Measurements from ENCODE around the gene TSPAN4. TPM values are rescaled to one million over a fixed set of nuclear protein-coding genes. Genes with fewer than 3 reads are reported as not detected.

The TSPAN4 gene
- total RNA-seq, 1 donor from 2014 or later: 69.2 TPM

- H3K27me3 Mint-ChIP-seq (ENCODE audit: low read depth): no peaks in the 10 kb centered on the region
- H3K36me3 Mint-ChIP-seq (ENCODE audit: low read depth): peaks cover 16% of the 10 kb centered on the region
- peak overlapping the region; percentile 85 for H3K4me3 Mint-ChIP-seq (ENCODE audit: unreplicated experiment)
- no peaks in the 10 kb centered on the region for H3K9me3 Mint-ChIP-seq (ENCODE audit: low read depth)
- no peak for DNase-seq (ENCODE audit: low spot score)
- TF ChIP-seq CTCF (IDR thresholded peaks at IDR 0.05): peak; percentile 47
- peak overlapping the region; percentile 98 for H3K27ac Mint-ChIP-seq (ENCODE audit: unreplicated experiment)
- peaks cover 37% of the 10 kb centered on the region for H3K4me1 Mint-ChIP-seq (ENCODE audit: low read depth)
These were observed 32.5 kb upstream of the TSPAN4 start for GRCh38 chr11:810040-810567.

DNA sequence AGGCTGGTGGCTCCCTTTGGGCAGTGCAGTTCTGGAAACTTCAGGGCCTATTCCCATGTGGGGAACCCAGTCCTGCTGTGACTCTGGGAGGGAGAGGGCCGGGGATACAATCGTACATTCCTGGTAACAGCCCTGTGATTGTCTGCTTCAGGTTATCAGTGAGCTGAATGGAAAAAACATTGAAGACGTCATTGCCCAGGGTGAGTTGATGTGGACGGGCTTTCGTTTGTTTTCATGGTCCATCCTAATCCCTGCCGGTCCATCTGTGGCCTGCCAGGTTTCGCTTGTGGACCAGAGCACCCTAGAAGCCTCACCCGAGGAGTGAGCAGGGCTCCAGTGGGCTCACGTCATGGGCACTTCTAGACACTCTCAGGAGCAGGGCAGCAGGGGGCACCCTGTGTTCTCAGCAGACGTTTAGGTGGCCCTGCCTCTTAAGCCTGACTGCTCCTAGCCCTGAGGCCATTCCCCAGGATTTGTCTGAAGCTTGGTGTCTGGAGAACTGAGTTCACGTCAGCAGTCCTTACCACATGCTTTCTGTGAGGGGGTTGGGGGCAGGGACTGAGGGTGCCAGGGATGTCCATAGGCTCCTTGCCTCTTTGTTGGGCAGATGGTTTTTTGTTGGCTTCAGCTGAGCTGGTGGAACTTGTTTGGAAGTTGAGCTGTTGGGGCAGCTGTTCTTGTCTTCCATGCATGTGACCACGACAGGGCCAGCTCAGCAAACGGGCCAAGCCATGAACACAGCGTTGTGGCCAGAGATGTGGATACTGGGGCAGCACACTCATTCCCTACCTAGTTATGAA is 31.0 kb upstream of the TSPAN4 start:
- peaks cover 16% of the 10 kb centered on the region for H3K36me3 Mint-ChIP-seq (ENCODE audit: low read depth)
- no peaks in the 10 kb centered on the region for H3K9me3 Mint-ChIP-seq (ENCODE audit: low read depth)
- peak overlapping the region; percentile 78 for H3K27ac Mint-ChIP-seq (ENCODE audit: unreplicated experiment)
- H3K4me1 Mint-ChIP-seq (ENCODE audit: low read depth): peaks cover 33% of the 10 kb centered on the region
- H3K27me3 Mint-ChIP-seq (ENCODE audit: low read depth): no peaks in the 10 kb centered on the region
- DNase-seq (ENCODE audit: low spot score): no peak
- peak overlapping the region; percentile 85 for H3K4me3 Mint-ChIP-seq (ENCODE audit: unreplicated experiment)
- no peak for TF ChIP-seq CTCF (IDR thresholded peaks at IDR 0.05)

GRCh38 chr11:812390-812789 is 30.3 kb upstream of the TSPAN4 start:
- Mint-ChIP-seq H3K27me3 (ENCODE audit: low read depth) (no peaks in the 10 kb centered on the region), H3K36me3 (ENCODE audit: low read depth) (peaks cover 16% of the 10 kb centered on the region), H3K4me3 (ENCODE audit: unreplicated experiment) (no peak overlapping the region), H3K27ac (ENCODE audit: unreplicated experiment) (no peak overlapping the region), H3K4me1 (ENCODE audit: low read depth) (peaks cover 33% of the 10 kb centered on the region), H3K9me3 (ENCODE audit: low read depth) (no peaks in the 10 kb centered on the region)
- no peak for DNase-seq (ENCODE audit: low spot score)
- no peak for TF ChIP-seq CTCF (IDR thresholded peaks at IDR 0.05)

DNA sequence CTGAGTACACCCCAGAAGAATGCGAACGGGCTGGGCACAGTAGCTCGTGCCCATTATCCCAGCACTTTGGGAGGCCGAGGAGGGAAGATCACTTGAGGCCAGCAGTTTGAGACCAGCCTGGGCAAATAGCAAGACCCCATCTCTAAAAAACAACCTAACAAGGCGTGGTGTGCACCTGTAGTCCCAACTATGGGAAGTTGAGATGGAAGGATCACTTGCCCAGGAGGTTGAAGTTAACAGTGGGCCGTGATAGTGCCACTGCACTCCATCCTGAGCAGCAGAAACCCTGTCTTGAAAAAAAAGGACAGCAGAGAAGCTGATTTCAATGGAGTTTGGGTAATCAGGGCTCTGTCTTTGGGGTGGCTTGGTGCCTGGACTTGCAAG is 29.6 kb upstream of the TSPAN4 start:
- no peak for DNase-seq (ENCODE audit: low spot score)
- no peaks in the 10 kb centered on the region for H3K27me3 Mint-ChIP-seq (ENCODE audit: low read depth)
- H3K9me3 Mint-ChIP-seq (ENCODE audit: low read depth): no peaks in the 10 kb centered on the region
- no peak for TF ChIP-seq CTCF (IDR thresholded peaks at IDR 0.05)
- H3K4me3 Mint-ChIP-seq (ENCODE audit: unreplicated experiment): no peak overlapping the region
- H3K36me3 Mint-ChIP-seq (ENCODE audit: low read depth): peaks cover 16% of the 10 kb centered on the region
- H3K4me1 Mint-ChIP-seq (ENCODE audit: low read depth): peaks cover 29% of the 10 kb centered on the region
- H3K27ac Mint-ChIP-seq (ENCODE audit: unreplicated experiment): no peak overlapping the region

DNA sequence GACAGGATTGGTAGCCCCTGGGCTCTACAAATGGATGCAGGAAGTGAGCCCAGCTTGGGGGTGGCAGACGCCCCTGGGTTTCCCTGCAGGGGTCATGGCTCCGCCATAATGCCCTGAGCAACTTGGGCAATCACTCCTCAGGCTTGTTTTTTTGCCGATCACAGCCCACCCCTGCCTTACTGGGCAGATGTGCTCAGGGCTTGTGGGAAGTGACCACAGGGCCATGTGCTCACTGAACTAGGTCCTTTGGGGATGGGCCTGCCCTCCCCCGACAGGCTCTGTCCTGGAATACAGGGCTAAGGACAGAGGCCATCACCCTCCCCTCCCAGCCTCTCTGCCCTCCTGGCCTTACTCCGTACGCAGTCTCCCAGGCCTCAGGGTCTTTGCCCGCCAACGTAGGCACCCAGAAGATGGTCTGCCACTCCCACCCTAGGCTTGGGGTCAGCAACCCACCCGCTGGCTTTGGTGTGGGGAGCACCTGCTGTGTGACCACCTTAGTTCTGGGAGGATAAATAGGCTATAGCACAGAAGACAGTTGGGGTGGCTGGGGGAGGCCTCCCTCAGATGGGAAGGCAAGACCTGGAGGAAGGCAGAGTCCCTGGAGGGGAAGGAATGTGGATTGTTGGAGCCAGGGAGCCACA is 29.1 kb upstream of the TSPAN4 start:
- peaks cover 16% of the 10 kb centered on the region for H3K36me3 Mint-ChIP-seq (ENCODE audit: low read depth)
- peak overlapping the region; percentile 38 for H3K27ac Mint-ChIP-seq (ENCODE audit: unreplicated experiment)
- TF ChIP-seq CTCF (IDR thresholded peaks at IDR 0.05): no peak
- H3K4me1 Mint-ChIP-seq (ENCODE audit: low read depth): peaks cover 28% of the 10 kb centered on the region
- no peak for DNase-seq (ENCODE audit: low spot score)
- H3K27me3 Mint-ChIP-seq (ENCODE audit: low read depth): no peaks in the 10 kb centered on the region
- no peak overlapping the region for H3K4me3 Mint-ChIP-seq (ENCODE audit: unreplicated experiment)
- no peaks in the 10 kb centered on the region for H3K9me3 Mint-ChIP-seq (ENCODE audit: low read depth)
